IgD-negative memory B cell (primary cell): ENCODE data around the gene FOXP1. TPM values are rescaled to one million over a fixed set of nuclear protein-coding genes. Genes with fewer than 3 reads are reported as not detected.

Experiments used
- polyA plus RNA-seq: library from polyadenylated mRNA; unstranded; fragments of 300-500 nt; fragmentation: Illumina TruSeq; gene quantifications from one replicate; pipeline ENCODE4 v1.2.3, GENCODE V29; 2021

FOXP1 gene
- polyA plus RNA-seq, 1 donor from 2014 or later: 277 TPM

Other genes with a start within 250 kb of the FOXP1 start
- gene EIF4E3, start 141.7 kb upstream of the FOXP1 start, polyA plus RNA-seq: 1.7 TPM
- 0.11 TPM for gene GPR27, start 170.1 kb upstream of the FOXP1 start, polyA plus RNA-seq
- gene PROK2, start 201.4 kb upstream of the FOXP1 start, polyA plus RNA-seq: not detected